ENCODE data around the gene INSIG2.

- TF ChIP-seq ATF3 (CRISPR knock-in tag; conservative IDR thresholded peaks at IDR 0.05), result no peak
- TF ChIP-seq ZSCAN18 (CRISPR knock-in tag; IDR thresholded peaks at IDR 0.05), result no peak
- TF ChIP-seq NR2C2 (CRISPR knock-in tag; IDR thresholded peaks at IDR 0.05), result no peak
- no peak for TF ChIP-seq CTCF (IDR thresholded peaks at IDR 0.05)
- TF ChIP-seq ZNF396 (CRISPR knock-in tag; IDR thresholded peaks at IDR 0.05; ENCODE audit: borderline replicate concordance), result no peak
- no peak for TF ChIP-seq TEAD1 (CRISPR knock-in tag; IDR thresholded peaks at IDR 0.05)
- TF ChIP-seq FOXP1 (CRISPR knock-in tag; IDR thresholded peaks at IDR 0.05; ENCODE audit: borderline replicate concordance), result no peak
- TF ChIP-seq USF2 (CRISPR knock-in tag; IDR thresholded peaks at IDR 0.05), result no peak
- no peak for TF ChIP-seq SP1 (CRISPR knock-in tag; conservative IDR thresholded peaks at IDR 0.05)
- no peak for TF ChIP-seq NFYB (CRISPR knock-in tag; conservative IDR thresholded peaks at IDR 0.05; ENCODE audit: low read depth)
Measured at GRCh38 chr2:118062669-118063068, 25.6 kb upstream of the INSIG2 start.

Measured in WTC11 (cell line).